Neural cell (in vitro differentiated cells): ENCODE results near the gene SAMD7.

Experiments used
- EP300 ChIP-seq: fragments of 450-650 bp; conservative IDR thresholded peaks from 2 replicates; pipeline ENCODE4 v1.6.1; 2014; ENCODE audit warnings: antibody characterized with exemption, mild to moderate bottlenecking, moderate library complexity; ENCODE audit not compliant: poor library complexity, severe bottlenecking
- EZH2 ChIP-seq: fragments of 200-600, 300-800 bp; shearing (Covaris generic), sonication (generic); IDR thresholded peaks from 2 replicates; pipeline ENCODE4 v1.6.1; 2014; ENCODE audit warnings: antibody characterized with exemption, low read length, borderline replicate concordance, mild to moderate bottlenecking; ENCODE audit not compliant: insufficient read depth, poor library complexity, severe bottlenecking
- POLR2AphosphoS5 ChIP-seq: IDR thresholded peaks from 2 replicates; pipeline ENCODE4 v1.6.1; 2012
- RAD21 ChIP-seq: fragments of 450-650 bp; conservative IDR thresholded peaks from 2 replicates; pipeline ENCODE4 v1.6.1; 2014; ENCODE audit warnings: antibody characterized with exemption, mild to moderate bottlenecking, moderate library complexity
- SMC3 ChIP-seq: fragments of 450-650 bp; conservative IDR thresholded peaks from 2 replicates; pipeline ENCODE4 v1.6.1; 2014; ENCODE audit warnings: antibody characterized with exemption, mild to moderate bottlenecking, moderate library complexity; ENCODE audit not compliant: poor library complexity
- TF ChIP-seq, protein P1 (sequence below): fragments of 450-650 bp; IDR thresholded peaks from 2 replicates; pipeline ENCODE4 v1.5.1; 2014; ENCODE audit warnings: antibody characterized with exemption, mild to moderate bottlenecking, moderate library complexity; ENCODE audit not compliant: poor library complexity, severe bottlenecking
- TF ChIP-seq, protein P2 (sequence below): IDR thresholded peaks from 2 replicates; pipeline ENCODE4 v1.6.1; 2012; ENCODE audit warnings: borderline replicate concordance

DNA sequence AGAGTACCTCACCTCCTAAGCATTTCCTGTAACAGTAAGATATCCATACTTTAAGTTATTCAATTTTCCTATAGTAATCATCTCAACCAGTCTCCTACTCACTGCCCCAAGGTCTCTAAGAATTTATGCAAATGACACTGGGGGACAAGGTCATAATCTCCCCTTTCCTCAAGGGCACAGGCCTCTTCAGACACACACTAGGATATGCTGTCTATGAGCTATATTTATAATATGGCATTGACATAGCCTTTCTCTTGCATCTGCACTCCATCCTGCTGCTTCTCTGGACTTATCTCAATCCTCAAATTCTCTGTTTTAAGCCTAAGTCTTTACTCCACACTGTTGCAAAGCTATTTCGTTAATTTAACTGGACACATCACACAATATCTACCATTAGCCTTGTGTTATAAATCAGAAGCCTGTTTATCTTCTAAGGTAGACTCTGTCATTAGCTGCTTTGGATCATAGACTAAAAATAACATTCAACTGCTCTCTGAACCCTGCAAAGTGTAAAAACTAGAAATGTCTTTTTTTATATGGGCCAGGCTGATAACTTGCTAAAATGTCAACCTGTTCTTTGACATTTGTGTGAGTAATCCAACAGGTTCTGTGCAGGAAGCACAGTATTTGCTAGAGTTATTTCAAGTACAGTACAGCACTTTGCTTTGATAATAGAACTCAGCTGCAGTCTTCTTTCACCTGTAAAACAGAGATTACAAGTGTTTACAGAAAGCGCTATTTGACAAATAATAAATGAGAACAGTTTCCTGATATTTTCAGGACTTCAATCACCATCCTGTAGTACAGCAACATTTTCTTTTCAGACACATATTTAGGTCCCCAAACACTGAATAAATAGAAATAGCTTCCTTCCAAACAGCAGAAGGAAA lies 37.4 kb downstream of the SAMD7 start:
- TF ChIP-seq, protein P1, sequence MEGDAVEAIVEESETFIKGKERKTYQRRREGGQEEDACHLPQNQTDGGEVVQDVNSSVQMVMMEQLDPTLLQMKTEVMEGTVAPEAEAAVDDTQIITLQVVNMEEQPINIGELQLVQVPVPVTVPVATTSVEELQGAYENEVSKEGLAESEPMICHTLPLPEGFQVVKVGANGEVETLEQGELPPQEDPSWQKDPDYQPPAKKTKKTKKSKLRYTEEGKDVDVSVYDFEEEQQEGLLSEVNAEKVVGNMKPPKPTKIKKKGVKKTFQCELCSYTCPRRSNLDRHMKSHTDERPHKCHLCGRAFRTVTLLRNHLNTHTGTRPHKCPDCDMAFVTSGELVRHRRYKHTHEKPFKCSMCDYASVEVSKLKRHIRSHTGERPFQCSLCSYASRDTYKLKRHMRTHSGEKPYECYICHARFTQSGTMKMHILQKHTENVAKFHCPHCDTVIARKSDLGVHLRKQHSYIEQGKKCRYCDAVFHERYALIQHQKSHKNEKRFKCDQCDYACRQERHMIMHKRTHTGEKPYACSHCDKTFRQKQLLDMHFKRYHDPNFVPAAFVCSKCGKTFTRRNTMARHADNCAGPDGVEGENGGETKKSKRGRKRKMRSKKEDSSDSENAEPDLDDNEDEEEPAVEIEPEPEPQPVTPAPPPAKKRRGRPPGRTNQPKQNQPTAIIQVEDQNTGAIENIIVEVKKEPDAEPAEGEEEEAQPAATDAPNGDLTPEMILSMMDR = no peak
- TF ChIP-seq, protein P2, sequence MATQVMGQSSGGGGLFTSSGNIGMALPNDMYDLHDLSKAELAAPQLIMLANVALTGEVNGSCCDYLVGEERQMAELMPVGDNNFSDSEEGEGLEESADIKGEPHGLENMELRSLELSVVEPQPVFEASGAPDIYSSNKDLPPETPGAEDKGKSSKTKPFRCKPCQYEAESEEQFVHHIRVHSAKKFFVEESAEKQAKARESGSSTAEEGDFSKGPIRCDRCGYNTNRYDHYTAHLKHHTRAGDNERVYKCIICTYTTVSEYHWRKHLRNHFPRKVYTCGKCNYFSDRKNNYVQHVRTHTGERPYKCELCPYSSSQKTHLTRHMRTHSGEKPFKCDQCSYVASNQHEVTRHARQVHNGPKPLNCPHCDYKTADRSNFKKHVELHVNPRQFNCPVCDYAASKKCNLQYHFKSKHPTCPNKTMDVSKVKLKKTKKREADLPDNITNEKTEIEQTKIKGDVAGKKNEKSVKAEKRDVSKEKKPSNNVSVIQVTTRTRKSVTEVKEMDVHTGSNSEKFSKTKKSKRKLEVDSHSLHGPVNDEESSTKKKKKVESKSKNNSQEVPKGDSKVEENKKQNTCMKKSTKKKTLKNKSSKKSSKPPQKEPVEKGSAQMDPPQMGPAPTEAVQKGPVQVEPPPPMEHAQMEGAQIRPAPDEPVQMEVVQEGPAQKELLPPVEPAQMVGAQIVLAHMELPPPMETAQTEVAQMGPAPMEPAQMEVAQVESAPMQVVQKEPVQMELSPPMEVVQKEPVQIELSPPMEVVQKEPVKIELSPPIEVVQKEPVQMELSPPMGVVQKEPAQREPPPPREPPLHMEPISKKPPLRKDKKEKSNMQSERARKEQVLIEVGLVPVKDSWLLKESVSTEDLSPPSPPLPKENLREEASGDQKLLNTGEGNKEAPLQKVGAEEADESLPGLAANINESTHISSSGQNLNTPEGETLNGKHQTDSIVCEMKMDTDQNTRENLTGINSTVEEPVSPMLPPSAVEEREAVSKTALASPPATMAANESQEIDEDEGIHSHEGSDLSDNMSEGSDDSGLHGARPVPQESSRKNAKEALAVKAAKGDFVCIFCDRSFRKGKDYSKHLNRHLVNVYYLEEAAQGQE = no peak
- no peak for TF ChIP-seq EZH2
- TF ChIP-seq RAD21 = no peak
- no peak for TF ChIP-seq SMC3
- TF ChIP-seq POLR2AphosphoS5 = no peak
- TF ChIP-seq EP300 = no peak
